HG02870 (cell line): ENCODE measurements around the gene SCGB1D2.

Experiments
- ATAC-seq: cut with Tn5 transposase; IDR thresholded peaks from one replicate; pipeline ENCODE4 v1.9.1; 2021; ENCODE audit warnings: mild to moderate bottlenecking, moderate library complexity; ENCODE audit not compliant: unreplicated experiment

Gene SCGB1D2

DNA sequence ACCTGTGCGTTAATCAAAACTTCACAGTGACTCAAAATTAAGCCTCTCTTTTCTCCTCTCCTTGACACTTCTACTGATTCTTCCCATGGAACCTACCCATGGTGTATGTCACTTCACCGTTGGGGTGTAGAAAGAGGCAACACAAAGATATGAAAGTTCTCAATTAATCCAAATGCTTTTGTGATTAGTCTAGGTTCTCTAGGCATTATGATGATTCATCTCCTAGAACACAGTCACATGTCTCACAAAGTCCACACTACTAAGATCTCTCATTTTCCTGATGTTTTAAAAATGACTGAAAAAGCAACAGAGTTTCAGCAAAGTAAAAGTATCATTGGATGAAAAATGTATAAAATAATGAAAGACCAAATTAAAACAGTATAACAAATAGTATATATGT, 14.2 kb downstream of the SCGB1D2 start:
- ATAC-seq = no peak

DNA sequence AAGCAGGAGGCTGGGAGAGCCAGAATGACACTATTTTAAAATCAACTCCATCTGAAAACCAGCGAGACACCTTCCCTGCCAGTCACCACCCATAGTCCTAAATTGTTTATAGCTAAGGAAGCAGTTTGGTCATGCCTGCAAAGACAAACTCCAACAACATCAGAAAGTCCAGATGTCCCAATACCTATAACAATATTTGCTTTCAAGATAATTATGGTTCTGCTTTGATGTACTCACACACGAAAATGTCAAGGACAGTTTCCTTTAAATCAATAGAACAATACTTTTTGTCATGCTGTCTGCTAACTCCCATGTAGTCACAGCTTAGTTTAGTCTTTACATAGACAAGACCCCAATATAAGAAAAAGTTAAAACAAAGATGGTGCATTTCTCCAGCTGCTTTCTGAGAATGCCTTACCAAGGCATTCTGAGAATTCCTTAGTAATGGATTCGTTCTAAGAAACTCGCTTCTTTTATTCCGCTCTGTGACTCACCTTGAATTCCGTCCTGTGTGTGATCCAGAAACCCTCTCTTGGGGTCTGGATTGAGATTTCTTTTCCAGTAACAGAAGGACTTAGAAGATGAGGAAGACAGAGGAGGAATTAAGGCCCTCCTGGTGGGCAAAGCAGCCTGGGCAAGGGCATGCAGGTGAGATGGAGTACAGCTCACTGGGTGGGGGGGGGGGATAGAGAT, 18.4 kb downstream of the SCGB1D2 start:
- no peak for ATAC-seq

DNA sequence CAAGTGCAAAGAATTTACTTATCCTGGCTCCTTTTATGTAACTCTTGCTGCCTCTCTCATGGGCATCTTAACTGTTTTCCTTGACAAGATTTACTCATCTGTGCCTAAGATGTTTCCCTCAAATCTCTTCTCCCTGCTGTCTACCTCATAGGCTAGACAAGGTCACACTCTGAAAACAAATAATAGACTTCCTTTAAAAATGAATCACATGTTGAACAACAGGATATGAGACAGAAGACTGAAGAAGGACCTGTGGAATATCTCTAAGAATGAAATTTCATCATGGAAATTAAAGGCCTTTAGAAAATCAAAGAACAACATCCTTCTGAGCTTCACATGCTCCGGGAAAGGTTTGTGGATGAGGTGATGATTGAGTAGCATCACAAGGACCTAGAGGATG, 22.0 kb downstream of the SCGB1D2 start:
- no peak for ATAC-seq

DNA sequence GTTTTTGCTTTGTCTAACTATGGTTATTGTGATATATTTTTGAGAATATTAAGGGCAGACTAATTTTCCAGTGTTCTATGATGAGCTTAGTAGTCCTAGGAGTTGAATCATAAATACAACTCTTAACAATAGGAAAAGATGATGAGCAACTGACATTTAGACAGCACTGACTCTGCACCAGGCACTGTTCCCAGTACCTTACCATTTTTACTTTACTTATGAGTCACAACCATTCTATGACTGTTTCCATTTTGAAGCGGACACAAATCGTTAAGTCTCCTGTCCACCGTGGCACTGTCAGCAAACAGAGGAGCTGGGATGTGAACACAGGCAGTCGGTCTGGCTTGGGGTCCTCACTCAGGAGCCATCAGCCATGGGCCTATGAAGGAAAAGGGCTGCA, 24.5 kb downstream of the SCGB1D2 start:
- no peak for ATAC-seq

DNA sequence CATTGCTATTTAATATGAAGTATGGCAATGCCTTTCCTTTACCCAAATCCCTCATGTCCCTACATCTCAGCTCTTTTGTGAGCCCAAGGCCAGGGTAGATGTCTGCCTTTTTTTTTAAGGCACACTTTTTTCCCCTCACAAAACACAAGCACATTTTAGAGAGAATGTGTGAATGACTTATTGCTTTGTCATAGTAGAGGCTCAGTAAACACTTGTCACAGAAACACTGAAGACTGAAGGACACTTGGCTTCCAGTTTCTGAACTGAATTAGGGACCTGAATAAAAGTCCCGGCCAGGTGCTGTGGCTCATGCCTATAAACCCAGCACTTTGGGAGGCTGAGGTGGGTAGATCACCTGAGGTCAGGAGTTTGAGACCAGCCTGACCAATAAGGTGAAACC, 25.0 kb downstream of the SCGB1D2 start:
- no peak for ATAC-seq

DNA sequence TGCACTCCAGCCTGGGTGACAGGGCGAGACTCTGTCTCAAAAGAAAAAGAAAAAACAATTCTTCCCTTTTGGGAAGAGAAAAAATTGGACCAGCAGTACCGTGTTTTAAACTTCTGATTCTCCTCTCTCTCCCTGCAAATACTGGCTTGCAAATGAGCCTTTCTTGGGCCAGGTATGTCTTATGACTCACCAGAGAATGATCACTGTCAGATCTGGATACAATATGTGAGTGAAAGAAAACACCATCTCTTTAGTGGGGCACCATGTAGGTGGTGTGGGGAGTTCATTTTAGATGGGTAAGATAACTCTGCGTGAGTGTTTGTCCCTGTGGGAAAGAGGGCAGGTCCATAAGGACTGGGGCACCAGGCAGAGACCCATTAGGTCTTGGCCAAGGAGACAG, 25.5 kb downstream of the SCGB1D2 start:
- no peak for ATAC-seq

DNA sequence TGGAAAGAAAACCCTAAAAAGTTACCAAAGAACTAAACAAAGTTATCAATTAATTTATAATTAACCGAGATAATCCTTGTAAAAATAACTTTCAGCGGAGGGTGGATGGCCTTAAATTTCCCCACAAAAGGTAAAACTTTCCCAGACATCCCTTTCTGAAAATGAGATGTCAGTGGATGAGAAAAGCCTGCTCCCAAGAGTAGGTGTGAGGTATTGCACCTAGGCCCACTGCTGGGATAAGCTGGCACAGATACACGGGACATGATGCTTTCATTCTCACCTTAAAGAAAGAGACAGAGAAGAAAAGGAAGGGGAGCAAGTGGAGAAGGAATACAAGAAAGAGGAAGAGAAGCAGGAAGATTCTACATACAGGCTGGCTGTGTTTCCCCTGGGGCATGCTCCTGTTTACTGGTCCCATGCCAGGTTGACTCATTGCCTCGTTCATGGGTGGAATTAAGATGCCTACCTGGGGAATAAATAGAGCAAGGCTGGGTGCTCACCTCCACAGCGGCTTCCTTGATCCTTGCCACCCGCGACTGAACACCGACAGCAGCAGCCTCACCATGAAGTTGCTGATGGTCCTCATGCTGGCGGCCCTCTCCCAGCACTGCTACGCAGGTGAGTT, 27.7 kb downstream of the SCGB1D2 start, which contains the start of gene SCGB2A2:
Gene SCGB2A2, plus strand, starts transcription at position 505 of the 625 bp plus-strand sequence. Its CDS starts 59 bp downstream, at position 564.
- ATAC-seq = no peak

DNA sequence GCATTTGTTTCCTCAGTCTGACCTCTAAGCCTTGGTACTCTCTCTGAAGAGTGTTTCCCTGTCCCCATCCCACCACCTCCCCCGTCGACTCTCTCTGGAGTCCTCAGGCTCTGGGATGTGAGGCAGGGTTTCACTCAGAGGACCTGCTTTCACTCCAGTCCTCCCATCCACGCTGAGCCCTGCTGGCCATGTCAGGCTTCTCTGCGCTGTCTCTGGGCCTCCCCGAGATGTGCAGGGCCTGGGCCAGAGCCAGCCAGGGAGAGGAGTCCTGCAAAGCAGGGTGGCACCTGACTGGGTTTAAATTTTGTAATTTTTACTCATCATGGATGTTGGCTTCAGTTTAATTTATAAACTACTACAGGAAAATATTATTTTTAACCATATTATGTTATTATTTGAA, 31.2 kb downstream of the SCGB1D2 start:
- ATAC-seq = no peak

DNA sequence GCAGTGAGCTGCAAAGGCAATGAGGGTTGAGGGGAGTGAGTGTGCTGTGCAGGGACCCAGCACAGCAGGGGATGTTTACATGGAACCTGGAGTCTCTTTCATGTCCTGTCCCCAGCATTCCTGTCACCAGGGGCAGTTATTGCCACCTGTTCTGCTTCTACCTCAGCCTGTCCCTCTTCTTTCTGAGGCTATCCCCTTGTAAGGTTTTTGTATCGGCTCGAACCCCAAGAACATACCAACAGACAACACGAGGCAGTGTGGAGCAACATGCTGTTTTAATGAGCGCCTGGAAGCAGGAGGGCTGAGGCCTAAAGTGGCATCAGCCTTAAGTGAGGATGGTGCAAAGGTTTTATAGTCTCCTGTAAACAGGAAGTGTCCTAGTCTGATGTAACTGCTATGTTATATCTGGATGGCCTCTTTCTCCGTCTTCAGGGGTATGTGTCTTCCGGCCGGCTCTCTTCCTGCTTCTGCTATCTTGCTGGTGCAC, 31.8 kb downstream of the SCGB1D2 start:
- no peak for ATAC-seq

DNA sequence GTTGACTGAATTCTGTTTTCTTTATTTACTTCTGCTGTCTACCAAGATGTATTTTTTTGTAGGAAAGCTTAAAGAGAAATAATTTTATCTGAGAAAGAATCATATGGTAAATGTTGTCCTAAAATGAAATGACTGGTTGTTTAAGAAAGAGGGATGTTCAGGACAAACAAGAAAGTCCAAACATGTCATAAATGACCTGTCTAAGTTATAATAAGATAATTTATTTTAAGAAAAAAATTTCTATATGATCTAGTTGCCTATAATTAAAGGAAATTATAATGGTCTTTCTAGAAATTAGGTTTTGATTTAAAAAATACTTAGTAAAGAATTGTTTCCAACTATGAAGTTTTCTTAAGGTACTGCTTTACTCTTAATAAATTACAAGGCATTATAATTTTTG, 38.4 kb downstream of the SCGB1D2 start:
- no peak for ATAC-seq
